HepG2 (cell line): ENCODE results near the gene CHN2. TPM values are rescaled to one million over a fixed set of nuclear protein-coding genes. Genes with fewer than 3 reads are reported as not detected.

ENCODE experiments used
- CEBPG ChIP-seq: IDR thresholded peaks from 2 replicates; pipeline ENCODE4 v1.6.1; 2016
- GPN1 ChIP-seq: sonication (generic); formaldehyde crosslinking; IDR thresholded peaks from 2 replicates; pipeline ENCODE4 v1.5.1; 2020; ENCODE audit warnings: missing genetic modification reagents, borderline replicate concordance
- JARID2 ChIP-seq: sonication (generic); formaldehyde crosslinking; IDR thresholded peaks from 2 replicates; pipeline ENCODE4 v1.8.1; 2023; ENCODE audit warnings: missing genetic modification reagents, inconsistent platforms; ENCODE audit not compliant: insufficient replicate concordance
- ONECUT2 ChIP-seq: sonication (generic); formaldehyde crosslinking; IDR thresholded peaks from 2 replicates; pipeline ENCODE4 v1.4.0; 2020; ENCODE audit warnings: missing genetic modification reagents
- SRSF1 ChIP-seq: fragments of 200-400 bp; formaldehyde crosslinking; optimal IDR thresholded peaks from 2 replicates; pipeline ENCODE3; 2017; ENCODE audit warnings: mild to moderate bottlenecking, low read depth, low read length, moderate library complexity
- TFDP1 ChIP-seq: IDR thresholded peaks from 2 replicates; pipeline ENCODE4 v1.6.1; 2016; ENCODE audit warnings: missing compliant biosample characterization, missing genetic modification reagents, borderline replicate concordance
- ZNF3 ChIP-seq: IDR thresholded peaks from 2 replicates; pipeline ENCODE4 v1.7.0; 2017; ENCODE audit warnings: inconsistent platforms
- ZNF513 ChIP-seq: sonication (generic); formaldehyde crosslinking; conservative IDR thresholded peaks from 2 replicates; pipeline ENCODE4 v1.5.0; 2020; ENCODE audit warnings: missing genetic modification reagents
- ZNF570 ChIP-seq: sonication (generic); formaldehyde crosslinking; IDR thresholded peaks from 2 replicates; pipeline ENCODE4 v1.4.0; 2020; ENCODE audit warnings: mild to moderate bottlenecking, missing genetic modification reagents, borderline replicate concordance
- ZNF652 ChIP-seq: IDR thresholded peaks from 2 replicates; pipeline ENCODE4 v1.6.1; 2016; ENCODE audit warnings: low read depth, borderline replicate concordance
- ZNF75D ChIP-seq: sonication (generic); formaldehyde crosslinking; IDR thresholded peaks from 2 replicates; pipeline ENCODE4 v1.8.1; 2023; ENCODE audit warnings: missing genetic modification reagents, mild to moderate bottlenecking, borderline replicate concordance
- ZSCAN5A ChIP-seq: sonication (generic); formaldehyde crosslinking; IDR thresholded peaks from 2 replicates; pipeline ENCODE4 v1.8.0; 2022; ENCODE audit warnings: mild to moderate bottlenecking, missing genetic modification reagents, borderline replicate concordance
- polyA plus RNA-seq, 8 experiments: library from polyadenylated mRNA; depleted of rRNA in 3 of 8; stranded (reverse) in 7 of 8; unstranded in 1 of 8; fragments of >200 nt; fragmentation: Illumina TruSeq in 4 of 8; extraction: Trizol in 4 of 8; gene quantifications; 2 replicates each; pipeline versions ENCODE4 v1.2.1 to v1.2.3, GENCODE V29; 2011 to 2016; ENCODE audit warnings: low read depth in 4 of 8, missing spikeins in 1 of 8, mixed read lengths in 1 of 8; ENCODE audit not compliant: insufficient read depth in 1 of 8
- total RNA-seq, 5 experiments: library from RNA; depleted of rRNA; stranded (reverse); fragments of >200 nt; fragmentation: Illumina TruSeq; extraction: Trizol; gene quantifications; 2 replicates each; pipeline ENCODE4 v1.2.3, GENCODE V29; 2016; ENCODE audit warnings: low read depth in 1 of 5
- TF ChIP-seq, protein P1 (sequence below): sonication (generic); formaldehyde crosslinking; IDR thresholded peaks from 2 replicates; pipeline ENCODE4 v1.4.0; 2020; ENCODE audit warnings: missing genetic modification reagents
- TF ChIP-seq, protein P2 (sequence below): sonication (generic); formaldehyde crosslinking; IDR thresholded peaks from 2 replicates; pipeline ENCODE4 v1.8.0; 2022; ENCODE audit warnings: mild to moderate bottlenecking, missing genetic modification reagents, moderate library complexity

Gene CHN2
- total and polyA plus RNA-seq, 2 of the 13 experiments (the other 11 are each of a cell fraction or from before 2014, with no cell fraction given), result 23.5 to 30.5 TPM

DNA sequence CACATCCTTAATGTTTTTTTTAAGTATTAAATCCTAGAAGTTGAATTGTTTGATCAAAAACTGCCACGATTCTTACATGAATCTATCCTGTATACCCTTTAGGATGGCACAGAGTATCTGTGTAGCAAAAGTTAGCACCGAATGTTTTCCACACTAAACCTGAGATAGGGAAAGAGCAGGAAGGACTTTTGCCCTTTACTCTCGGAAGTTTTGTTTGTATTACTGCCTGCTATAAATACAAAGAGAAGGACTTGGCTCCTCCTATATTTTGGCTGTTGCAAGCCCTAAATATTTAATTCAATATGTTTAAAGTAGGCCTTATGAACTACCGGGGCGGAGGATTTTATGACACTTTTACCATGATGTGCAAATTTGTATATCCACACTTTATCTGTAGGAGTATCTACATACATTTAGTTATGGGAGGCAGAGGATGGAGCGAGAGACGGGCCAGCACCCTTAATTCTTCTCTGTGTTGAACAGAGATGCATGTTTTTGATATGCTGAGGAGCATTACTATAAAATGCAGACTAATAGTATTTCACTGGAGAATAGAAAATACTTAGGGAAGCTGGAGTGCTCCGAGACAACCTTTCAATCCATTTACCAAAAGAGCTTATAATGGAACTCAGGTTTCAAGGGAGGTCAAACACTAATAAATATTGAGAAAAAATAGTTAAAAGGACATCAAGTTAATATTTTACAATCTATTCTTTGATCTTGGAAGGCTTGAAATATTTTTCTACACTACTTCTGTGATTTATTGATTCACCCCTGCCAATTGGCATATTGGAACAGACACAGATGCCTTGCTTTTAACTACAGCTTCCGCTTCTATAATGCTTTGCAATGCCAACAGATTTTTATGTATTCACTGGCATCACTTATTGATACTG lies 97.4 kb downstream of the CHN2 start (continued):
- TF ChIP-seq, protein P1, sequence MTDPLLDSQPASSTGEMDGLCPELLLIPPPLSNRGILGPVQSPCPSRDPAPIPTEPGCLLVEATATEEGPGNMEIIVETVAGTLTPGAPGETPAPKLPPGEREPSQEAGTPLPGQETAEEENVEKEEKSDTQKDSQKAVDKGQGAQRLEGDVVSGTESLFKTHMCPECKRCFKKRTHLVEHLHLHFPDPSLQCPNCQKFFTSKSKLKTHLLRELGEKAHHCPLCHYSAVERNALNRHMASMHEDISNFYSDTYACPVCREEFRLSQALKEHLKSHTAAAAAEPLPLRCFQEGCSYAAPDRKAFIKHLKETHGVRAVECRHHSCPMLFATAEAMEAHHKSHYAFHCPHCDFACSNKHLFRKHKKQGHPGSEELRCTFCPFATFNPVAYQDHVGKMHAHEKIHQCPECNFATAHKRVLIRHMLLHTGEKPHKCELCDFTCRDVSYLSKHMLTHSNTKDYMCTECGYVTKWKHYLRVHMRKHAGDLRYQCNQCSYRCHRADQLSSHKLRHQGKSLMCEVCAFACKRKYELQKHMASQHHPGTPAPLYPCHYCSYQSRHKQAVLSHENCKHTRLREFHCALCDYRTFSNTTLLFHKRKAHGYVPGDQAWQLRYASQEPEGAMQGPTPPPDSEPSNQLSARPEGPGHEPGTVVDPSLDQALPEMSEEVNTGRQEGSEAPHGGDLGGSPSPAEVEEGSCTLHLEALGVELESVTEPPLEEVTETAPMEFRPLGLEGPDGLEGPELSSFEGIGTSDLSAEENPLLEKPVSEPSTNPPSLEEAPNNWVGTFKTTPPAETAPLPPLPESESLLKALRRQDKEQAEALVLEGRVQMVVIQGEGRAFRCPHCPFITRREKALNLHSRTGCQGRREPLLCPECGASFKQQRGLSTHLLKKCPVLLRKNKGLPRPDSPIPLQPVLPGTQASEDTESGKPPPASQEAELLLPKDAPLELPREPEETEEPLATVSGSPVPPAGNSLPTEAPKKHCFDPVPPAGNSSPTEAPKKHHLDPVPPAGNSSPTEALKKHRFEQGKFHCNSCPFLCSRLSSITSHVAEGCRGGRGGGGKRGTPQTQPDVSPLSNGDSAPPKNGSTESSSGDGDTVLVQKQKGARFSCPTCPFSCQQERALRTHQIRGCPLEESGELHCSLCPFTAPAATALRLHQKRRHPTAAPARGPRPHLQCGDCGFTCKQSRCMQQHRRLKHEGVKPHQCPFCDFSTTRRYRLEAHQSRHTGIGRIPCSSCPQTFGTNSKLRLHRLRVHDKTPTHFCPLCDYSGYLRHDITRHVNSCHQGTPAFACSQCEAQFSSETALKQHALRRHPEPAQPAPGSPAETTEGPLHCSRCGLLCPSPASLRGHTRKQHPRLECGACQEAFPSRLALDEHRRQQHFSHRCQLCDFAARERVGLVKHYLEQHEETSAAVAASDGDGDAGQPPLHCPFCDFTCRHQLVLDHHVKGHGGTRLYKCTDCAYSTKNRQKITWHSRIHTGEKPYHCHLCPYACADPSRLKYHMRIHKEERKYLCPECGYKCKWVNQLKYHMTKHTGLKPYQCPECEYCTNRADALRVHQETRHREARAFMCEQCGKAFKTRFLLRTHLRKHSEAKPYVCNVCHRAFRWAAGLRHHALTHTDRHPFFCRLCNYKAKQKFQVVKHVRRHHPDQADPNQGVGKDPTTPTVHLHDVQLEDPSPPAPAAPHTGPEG, result no peak
- no peak for TF ChIP-seq ZNF3 (CRISPR knock-in tag)
- TF ChIP-seq SRSF1, result no peak
- no peak for TF ChIP-seq ZSCAN5A (CRISPR knock-in tag)
- TF ChIP-seq ZNF513 (CRISPR knock-in tag), result no peak
- TF ChIP-seq, protein P2, sequence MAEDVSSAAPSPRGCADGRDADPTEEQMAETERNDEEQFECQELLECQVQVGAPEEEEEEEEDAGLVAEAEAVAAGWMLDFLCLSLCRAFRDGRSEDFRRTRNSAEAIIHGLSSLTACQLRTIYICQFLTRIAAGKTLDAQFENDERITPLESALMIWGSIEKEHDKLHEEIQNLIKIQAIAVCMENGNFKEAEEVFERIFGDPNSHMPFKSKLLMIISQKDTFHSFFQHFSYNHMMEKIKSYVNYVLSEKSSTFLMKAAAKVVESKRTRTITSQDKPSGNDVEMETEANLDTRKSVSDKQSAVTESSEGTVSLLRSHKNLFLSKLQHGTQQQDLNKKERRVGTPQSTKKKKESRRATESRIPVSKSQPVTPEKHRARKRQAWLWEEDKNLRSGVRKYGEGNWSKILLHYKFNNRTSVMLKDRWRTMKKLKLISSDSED (CRISPR knock-in tag), result no peak
- no peak for TF ChIP-seq JARID2
- no peak; the same call in 1 of the 2 replicates for TF ChIP-seq ZNF652 (CRISPR knock-in tag)
- peak; percentile 85 for TF ChIP-seq ONECUT2
- no peak for TF ChIP-seq GPN1 (CRISPR knock-in tag)
- TF ChIP-seq ZNF570, result no peak
- no peak for TF ChIP-seq TFDP1
- TF ChIP-seq CEBPG (CRISPR knock-in tag), result peak; percentile 41
- TF ChIP-seq ZNF75D (CRISPR knock-in tag), result no peak
